ENCODE data around the gene ORC5. TPM values are rescaled to one million over a fixed set of nuclear protein-coding genes. Genes with fewer than 3 reads are reported as not detected.

ORC5 gene
- total RNA-seq, 1 donor: 22.1 TPM

- Histone ChIP-seq H3K27me3 (ENCODE audit: insufficient read depth, low read length) (no peaks in the 10 kb centered on the region), H3K9me3 (ENCODE audit: low read depth, low read length) (no peaks in the 10 kb centered on the region), H3K27ac (ENCODE audit: low read depth, low read length) (no peak overlapping the region), H4K20me1 (ENCODE audit: insufficient read depth, low read length) (peaks cover under 1% of the 10 kb centered on the region), H3K4me1 (ENCODE audit: insufficient read depth, low read length) (no peaks in the 10 kb centered on the region), H3K4me3 (ENCODE audit: insufficient read depth, low read length) (no peak overlapping the region), H3K36me3 (ENCODE audit: insufficient read depth, low read length) (no peaks in the 10 kb centered on the region), H3K79me2 (ENCODE audit: insufficient read depth, low read length) (no peaks in the 10 kb centered on the region), H3K4me2 (ENCODE audit: insufficient read depth, low read length) (no peak overlapping the region), H2AFZ (ENCODE audit: low read length) (no peak overlapping the region)
- TF ChIP-seq CTCF (IDR thresholded peaks at IDR 0.05; ENCODE audit: extremely low read depth, low read depth, low read length): no peak
- DNase-seq (ENCODE audit: insufficient read length, low spot score, missing footprints): no peak
These were observed 55.3 kb downstream of the ORC5 start for GRCh38 chr7:104152468-104152867.

GRCh38 chr7:104150470-104150869 is 57.3 kb downstream of the ORC5 start:
- no peaks in the 10 kb centered on the region for H3K27me3 ChIP-seq (ENCODE audit: insufficient read depth, low read length)
- no peak overlapping the region for H3K4me2 ChIP-seq (ENCODE audit: insufficient read depth, low read length)
- H3K79me2 ChIP-seq (ENCODE audit: insufficient read depth, low read length): no peaks in the 10 kb centered on the region
- no peak overlapping the region for H2AFZ ChIP-seq (ENCODE audit: low read length)
- H3K9me3 ChIP-seq (ENCODE audit: low read depth, low read length): no peaks in the 10 kb centered on the region
- no peak overlapping the region for H3K4me3 ChIP-seq (ENCODE audit: insufficient read depth, low read length)
- H4K20me1 ChIP-seq (ENCODE audit: insufficient read depth, low read length): no peaks in the 10 kb centered on the region
- no peaks in the 10 kb centered on the region for H3K4me1 ChIP-seq (ENCODE audit: insufficient read depth, low read length)
- no peak for DNase-seq (ENCODE audit: insufficient read length, low spot score, missing footprints)
- H3K27ac ChIP-seq (ENCODE audit: low read depth, low read length): no peak overlapping the region
- TF ChIP-seq CTCF (IDR thresholded peaks at IDR 0.05; ENCODE audit: extremely low read depth, low read depth, low read length): no peak
- H3K36me3 ChIP-seq (ENCODE audit: insufficient read depth, low read length): no peaks in the 10 kb centered on the region

- H3K79me2 ChIP-seq (ENCODE audit: insufficient read depth, low read length): no peaks in the 10 kb centered on the region
- no peaks in the 10 kb centered on the region for H3K27me3 ChIP-seq (ENCODE audit: insufficient read depth, low read length)
- H2AFZ ChIP-seq (ENCODE audit: low read length): no peak overlapping the region
- TF ChIP-seq CTCF (IDR thresholded peaks at IDR 0.05; ENCODE audit: extremely low read depth, low read depth, low read length): no peak
- H3K4me1 ChIP-seq (ENCODE audit: insufficient read depth, low read length): no peaks in the 10 kb centered on the region
- no peak overlapping the region for H3K4me2 ChIP-seq (ENCODE audit: insufficient read depth, low read length)
- H3K4me3 ChIP-seq (ENCODE audit: insufficient read depth, low read length): no peak overlapping the region
- H4K20me1 ChIP-seq (ENCODE audit: insufficient read depth, low read length): no peaks in the 10 kb centered on the region
- no peaks in the 10 kb centered on the region for H3K36me3 ChIP-seq (ENCODE audit: insufficient read depth, low read length)
- no peaks in the 10 kb centered on the region for H3K9me3 ChIP-seq (ENCODE audit: low read depth, low read length)
- DNase-seq (ENCODE audit: insufficient read length, low spot score, missing footprints): no peak
- no peak overlapping the region for H3K27ac ChIP-seq (ENCODE audit: low read depth, low read length)
These were observed 58.0 kb downstream of the ORC5 start for GRCh38 chr7:104149822-104150221.

- Histone ChIP-seq H2AFZ (ENCODE audit: low read length) (no peak overlapping the region), H3K9me3 (ENCODE audit: low read depth, low read length) (no peaks in the 10 kb centered on the region), H3K79me2 (ENCODE audit: insufficient read depth, low read length) (no peaks in the 10 kb centered on the region), H3K4me3 (ENCODE audit: insufficient read depth, low read length) (no peak overlapping the region), H3K27me3 (ENCODE audit: insufficient read depth, low read length) (no peaks in the 10 kb centered on the region), H4K20me1 (ENCODE audit: insufficient read depth, low read length) (peaks cover 3% of the 10 kb centered on the region), H3K27ac (ENCODE audit: low read depth, low read length) (no peak overlapping the region), H3K36me3 (ENCODE audit: insufficient read depth, low read length) (no peaks in the 10 kb centered on the region), H3K4me2 (ENCODE audit: insufficient read depth, low read length) (no peak overlapping the region), H3K4me1 (ENCODE audit: insufficient read depth, low read length) (peaks cover 6% of the 10 kb centered on the region)
- TF ChIP-seq CTCF (IDR thresholded peaks at IDR 0.05; ENCODE audit: extremely low read depth, low read depth, low read length): no peak
- DNase-seq (ENCODE audit: insufficient read length, low spot score, missing footprints): no peak
These were observed 65.7 kb downstream of the ORC5 start for GRCh38 chr7:104142147-104142546.

Data from osteoblast (primary cell).